Articular chondrocyte of knee joint (primary cell): ENCODE results near the gene RAB10. TPM values are rescaled to one million over a fixed set of nuclear protein-coding genes. Genes with fewer than 3 reads are reported as not detected.

ENCODE experiments used
- small RNA-seq: library from RNA; depleted of rRNA; stranded (forward); fragments of <200 nt; gene quantifications from one replicate; pipeline ENCODE3, GENCODE V24; 2012
- total RNA-seq: library from RNA; depleted of rRNA; stranded (reverse); fragments of >200 nt; gene quantifications from 2 replicates; pipeline ENCODE4 v1.2.3, GENCODE V29; 2012

The RAB10 gene
- total RNA-seq, result 165 and 203 TPM in 2 replicates

GRCh38 chr2:26033818-26034636 lies at the start of gene RAB10:
TSS of gene RAB10 (plus strand) at chr2:26034084. CDS start at chr2:26034609, 525 bp downstream.

GRCh38 chr2:26172871-26173775 lies 139.2 kb downstream of the RAB10 start, which contains the start of gene GAREM2:
TSS of gene GAREM2 (plus strand) at chr2:26173088. CDS start at chr2:26173221, 133 bp downstream.

Small RNA genes lying within 50 kb of the gene (small RNA-seq; reads per million reads assigned to genes)
- not detected for gene RNU6-942P
- gene UQCRHP2, result not detected

Other genes starting within 250 kb of the RAB10 start
- 18.8 and 22.6 TPM in 2 replicates for gene ASXL2, start 155.6 kb upstream of the RAB10 start, total RNA-seq
- 8.1 and 8.9 TPM in 2 replicates for gene KIF3C, start 51.6 kb upstream of the RAB10 start, total RNA-seq
- 2.7 TPM in 2 replicates for gene GAREM2, start 139.0 kb downstream of the RAB10 start, total RNA-seq
- gene HADHA, start 210.5 kb downstream of the RAB10 start, total RNA-seq, result 162 and 171 TPM in 2 replicates
- 125 and 128 TPM in 2 replicates for gene HADHB, start 210.9 kb downstream of the RAB10 start, total RNA-seq